ENCODE data around the gene LPIN3. TPM values are rescaled to one million over a fixed set of nuclear protein-coding genes. Genes with fewer than 3 reads are reported as not detected.
A peak's percentile ranks its signal among the peaks of the same experiment; 100 is the strongest.

LPIN3 gene
- total RNA-seq, 4 donors from 2014 or later: 7.6 to 19.8 (median 10.7) TPM

DNA sequence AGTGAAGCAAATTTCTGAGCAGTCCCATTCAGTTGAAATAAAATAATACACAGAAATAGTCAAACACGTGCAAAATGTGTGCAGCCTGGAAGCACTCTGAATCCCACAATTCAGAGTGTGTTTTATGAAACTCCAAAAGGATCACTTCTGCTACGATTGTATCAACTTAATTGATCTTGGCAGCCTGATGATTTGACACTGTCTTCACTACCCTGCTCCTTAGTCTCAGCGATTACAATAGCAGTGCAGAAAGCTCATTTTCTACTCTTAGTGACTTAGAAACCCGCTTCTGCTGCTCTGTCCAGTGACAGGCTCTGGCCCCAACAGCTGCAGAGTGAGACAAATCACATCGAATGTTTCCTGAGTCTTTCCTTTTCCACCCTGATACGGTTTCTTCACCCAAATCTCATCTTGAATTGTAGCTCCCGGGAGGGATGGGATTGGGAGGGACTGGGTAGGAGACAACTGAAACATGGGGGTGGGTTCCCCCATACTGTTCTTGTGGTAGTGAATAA is 42.2 kb downstream of the LPIN3 start:
- peaks cover 0 to 10% (median 0%) of the 10 kb centered on the region in 4 donors for H3K27me3 ChIP-seq
- no peak overlapping the region for H3K27ac ChIP-seq (replicated peaks in 1 of 4)
- intact Hi-C loops (cut with DNase I): no loop called here
- TF ChIP-seq POLR2A (IDR thresholded peaks at IDR 0.05; ENCODE audit: low read depth) (no peak), CTCF (IDR thresholded peaks at IDR 0.05) (no peak), EP300 (IDR thresholded peaks at IDR 0.05) (no peak), POLR2AphosphoS5 (IDR thresholded peaks at IDR 0.05) (no peak)
- no peaks in the 10 kb centered on the region for H3K36me3 ChIP-seq
- 67% methylated on average over 7 of the region's 7 CpGs for WGBS
- H3K4me1 ChIP-seq: peaks cover 11 to 15% (median 13%) of the 10 kb centered on the region in 4 donors
- H3K9me3 ChIP-seq: no peaks in the 10 kb centered on the region
- H3K4me3 ChIP-seq: no peak overlapping the region
- DNase-seq (ENCODE audit: extremely low spot score): no peak

- Histone ChIP-seq H3K4me1 (peaks cover 11 to 19% (median 15%) of the 10 kb centered on the region in 4 donors), H3K4me3 (no peak overlapping the region), H3K27me3 (peaks cover 0 to 4% (median 0%) of the 10 kb centered on the region in 4 donors), H3K36me3 (no peaks in the 10 kb centered on the region), H3K27ac (replicated peaks in 1 of 4) (peak overlapping the region in 1 of 4 donors; percentile 11), H3K9me3 (no peaks in the 10 kb centered on the region)
- TF ChIP-seq POLR2AphosphoS5 (IDR thresholded peaks at IDR 0.05) (no peak), POLR2A (IDR thresholded peaks at IDR 0.05; ENCODE audit: low read depth) (no peak), EP300 (IDR thresholded peaks at IDR 0.05) (no peak), CTCF (IDR thresholded peaks at IDR 0.05) (no peak)
- no peak for DNase-seq (ENCODE audit: extremely low spot score)
- WGBS: 70% methylated on average over 13 of the region's 14 CpGs
- intact Hi-C loops (cut with DNase I): no loop called here
Measured at GRCh38 chr20:41386502-41387427, 46.1 kb downstream of the LPIN3 start.

DNA sequence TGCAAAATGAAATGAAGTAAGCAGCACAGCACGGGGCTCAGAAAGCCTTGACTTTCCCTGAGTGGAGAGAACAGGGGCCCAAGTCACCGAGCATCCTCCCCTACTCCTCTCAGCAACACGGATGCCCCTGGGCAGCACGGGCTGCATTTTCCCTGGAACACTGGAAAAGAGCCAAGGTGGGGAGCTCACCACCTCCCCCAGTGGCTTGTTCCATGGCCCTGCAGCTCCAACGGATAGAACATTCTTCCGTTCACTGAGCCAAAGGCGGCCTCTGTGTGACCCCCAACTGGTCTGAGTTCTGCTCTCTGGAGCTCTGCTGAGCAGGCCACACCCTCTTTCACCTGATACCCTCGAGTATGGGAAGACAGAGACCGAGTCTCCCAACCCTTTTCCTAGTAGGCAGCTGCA is 46.8 kb downstream of the LPIN3 start:
- no peak for DNase-seq (ENCODE audit: extremely low spot score)
- peak overlapping the region in 1 of 4 donors; percentile 11 for H3K27ac ChIP-seq (replicated peaks in 1 of 4)

GRCh38 chr20:41390889-41391288 is 50.3 kb downstream of the LPIN3 start:
- intact Hi-C loops (cut with DNase I): no loop called here
- Histone ChIP-seq H3K4me1 (peaks cover 34 to 60% (median 55%) of the 10 kb centered on the region in 4 donors), H3K27me3 (no peaks in the 10 kb centered on the region), H3K27ac (replicated peaks in 1 of 4) (no peak overlapping the region), H3K9me3 (no peaks in the 10 kb centered on the region), H3K36me3 (no peaks in the 10 kb centered on the region), H3K4me3 (no peak overlapping the region)
- DNase-seq (ENCODE audit: extremely low spot score): no peak
- WGBS: 100% methylated on average over 3 of the region's 3 CpGs
- no peak for TF ChIP-seq POLR2AphosphoS5 (IDR thresholded peaks at IDR 0.05)
- TF ChIP-seq EP300 (IDR thresholded peaks at IDR 0.05): no peak
- TF ChIP-seq CTCF (IDR thresholded peaks at IDR 0.05): no peak
- no peak for TF ChIP-seq POLR2A (IDR thresholded peaks at IDR 0.05; ENCODE audit: low read depth)

More for the DNA sequence above, 46.8 kb downstream of the LPIN3 start:
- H3K4me3 ChIP-seq: no peak overlapping the region
- TF ChIP-seq POLR2AphosphoS5 (IDR thresholded peaks at IDR 0.05) (no peak), EP300 (IDR thresholded peaks at IDR 0.05) (no peak), POLR2A (IDR thresholded peaks at IDR 0.05; ENCODE audit: low read depth) (no peak), CTCF (IDR thresholded peaks at IDR 0.05) (peak in 1 of 3 experiments; percentile 5)
- H3K27me3 ChIP-seq: no peaks in the 10 kb centered on the region
- peaks cover 11 to 26% (median 22%) of the 10 kb centered on the region in 4 donors for H3K4me1 ChIP-seq
- WGBS: 56% methylated on average over 9 of the region's 9 CpGs
- intact Hi-C loops (cut with DNase I): no loop called here
- H3K36me3 ChIP-seq: no peaks in the 10 kb centered on the region
- H3K9me3 ChIP-seq: no peaks in the 10 kb centered on the region
